ENCODE data around the gene ZDHHC21.

ZDHHC21 gene

GRCh38 chr9:14597171-14597799 is 95.9 kb downstream of the ZDHHC21 start:
- DNase-seq: no peak

DNA sequence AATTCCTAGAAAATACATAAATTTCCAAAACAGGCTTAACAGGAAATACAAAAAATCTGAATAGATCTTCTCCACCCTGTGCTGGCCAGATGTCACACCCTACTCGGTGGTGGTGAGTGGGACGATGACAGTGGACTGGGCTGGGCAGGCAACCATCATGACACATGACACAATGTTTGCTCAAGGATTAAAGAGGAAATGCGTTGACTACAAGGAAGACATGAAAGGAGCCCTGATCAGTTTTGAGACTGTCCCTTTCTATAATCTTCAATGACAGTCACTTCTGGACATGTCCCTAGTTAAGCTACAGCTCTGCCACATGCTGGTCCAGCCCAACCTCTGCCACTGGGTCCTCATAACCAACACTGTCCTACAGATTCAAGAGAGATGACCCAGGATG is 99.8 kb downstream of the ZDHHC21 start:
- no peak for DNase-seq

DNA sequence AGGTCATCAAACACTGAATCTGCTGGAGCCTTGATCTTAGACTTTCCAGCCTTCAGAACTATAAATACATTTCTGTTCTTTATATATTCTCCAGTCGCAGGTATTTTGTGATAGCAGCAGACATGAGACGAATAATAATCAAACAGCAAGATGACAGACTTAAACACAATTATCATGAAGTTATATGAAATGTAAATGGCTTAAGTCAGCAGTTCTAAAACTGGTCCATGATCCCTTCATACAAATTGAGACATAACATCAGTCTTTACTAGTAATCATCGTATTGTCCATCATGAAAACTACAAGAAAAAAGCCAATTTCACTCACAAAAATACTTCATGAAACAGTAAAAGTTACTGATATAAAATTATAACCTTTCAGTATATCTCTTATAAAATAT is 101.8 kb downstream of the ZDHHC21 start:
- no peak for DNase-seq

- no peak for DNase-seq
Measured at GRCh38 chr9:14585730-14586473, 107.3 kb downstream of the ZDHHC21 start.

DNA sequence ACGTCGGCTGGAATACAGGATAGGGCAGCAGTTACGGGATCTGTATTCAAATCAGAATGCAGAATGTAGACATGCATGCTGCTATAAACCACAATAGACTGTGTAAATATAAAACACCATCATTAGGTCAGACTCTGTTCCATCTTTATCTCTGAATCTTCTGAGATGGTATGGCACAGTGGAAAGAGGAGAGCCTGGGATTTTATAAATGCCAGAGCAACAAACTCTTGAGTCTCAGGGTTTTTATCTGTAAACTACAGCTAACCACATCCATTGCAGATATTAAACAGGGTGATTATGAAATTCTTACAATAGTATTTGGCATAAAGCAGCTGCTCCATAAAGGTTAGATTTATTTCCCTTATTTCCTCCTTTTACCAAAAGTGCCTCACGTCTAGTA is 108.7 kb downstream of the ZDHHC21 start:
- no peak for DNase-seq

- DNase-seq: no peak
Measured at GRCh38 chr9:14578030-14578429, 115.2 kb downstream of the ZDHHC21 start.

- DNase-seq: no peak
Measured at GRCh38 chr9:14574173-14574572, 119.1 kb downstream of the ZDHHC21 start.

DNA sequence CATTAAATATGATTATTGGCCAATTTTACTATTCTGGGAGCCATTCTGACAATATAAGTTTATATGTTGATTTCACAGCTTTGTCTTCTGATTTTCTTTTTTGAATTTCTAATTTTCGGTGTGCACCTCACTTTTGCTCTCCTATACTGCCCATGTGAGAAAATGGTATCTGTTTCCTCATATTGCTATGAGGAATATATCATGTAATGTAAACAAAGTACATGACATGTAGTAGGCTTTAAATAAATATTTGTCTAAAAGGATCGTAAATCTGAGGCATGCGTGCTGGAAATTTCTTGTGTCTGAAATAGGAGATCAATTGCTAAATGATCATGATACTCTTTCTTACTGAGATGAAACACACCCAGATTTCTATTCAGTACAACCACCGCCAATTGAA is 119.9 kb downstream of the ZDHHC21 start:
- no peak for DNase-seq

GRCh38 chr9:14565352-14566016 is 127.7 kb downstream of the ZDHHC21 start:
- DNase-seq: no peak

DNA sequence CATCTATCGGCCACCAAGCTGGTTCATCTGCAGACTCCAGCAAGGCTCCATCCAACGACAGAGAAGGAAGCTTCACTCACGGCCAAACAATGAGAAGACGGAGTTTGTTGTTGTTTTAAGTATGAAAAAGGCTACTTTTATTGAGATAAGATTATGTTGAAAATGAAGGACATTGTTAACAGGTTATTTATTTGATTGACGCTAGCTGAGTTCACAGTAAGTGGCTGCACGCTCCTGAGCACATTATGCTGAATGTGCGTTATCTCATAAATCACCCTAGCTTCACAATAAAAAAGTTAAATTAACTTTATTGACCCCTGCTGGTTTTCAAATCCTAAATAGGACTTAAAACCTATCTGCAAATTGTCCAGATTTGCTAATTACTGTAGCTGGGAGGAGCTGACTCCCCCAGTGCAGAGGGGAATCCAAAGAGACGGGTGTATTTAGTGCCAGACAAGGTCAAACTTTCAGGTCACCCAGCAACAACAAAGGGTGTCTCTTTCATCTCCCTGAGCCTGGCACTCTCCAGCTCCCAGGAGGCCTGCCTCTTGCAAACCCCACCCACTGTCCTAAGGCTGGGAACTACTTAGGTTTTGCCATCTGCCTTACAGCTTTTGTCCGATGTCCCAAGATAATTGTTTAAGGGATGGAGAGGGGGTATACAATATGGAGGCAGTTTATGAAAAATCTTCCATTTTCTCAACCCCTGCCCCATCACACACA is 129.2 kb downstream of the ZDHHC21 start:
- DNase-seq: no peak

- DNase-seq: no peak
Measured at GRCh38 chr9:14561929-14562405, 131.3 kb downstream of the ZDHHC21 start.

Measured in HCEC 1CT (cell line).